ENCODE data around the gene SMAP2.

Gene SMAP2

DNA sequence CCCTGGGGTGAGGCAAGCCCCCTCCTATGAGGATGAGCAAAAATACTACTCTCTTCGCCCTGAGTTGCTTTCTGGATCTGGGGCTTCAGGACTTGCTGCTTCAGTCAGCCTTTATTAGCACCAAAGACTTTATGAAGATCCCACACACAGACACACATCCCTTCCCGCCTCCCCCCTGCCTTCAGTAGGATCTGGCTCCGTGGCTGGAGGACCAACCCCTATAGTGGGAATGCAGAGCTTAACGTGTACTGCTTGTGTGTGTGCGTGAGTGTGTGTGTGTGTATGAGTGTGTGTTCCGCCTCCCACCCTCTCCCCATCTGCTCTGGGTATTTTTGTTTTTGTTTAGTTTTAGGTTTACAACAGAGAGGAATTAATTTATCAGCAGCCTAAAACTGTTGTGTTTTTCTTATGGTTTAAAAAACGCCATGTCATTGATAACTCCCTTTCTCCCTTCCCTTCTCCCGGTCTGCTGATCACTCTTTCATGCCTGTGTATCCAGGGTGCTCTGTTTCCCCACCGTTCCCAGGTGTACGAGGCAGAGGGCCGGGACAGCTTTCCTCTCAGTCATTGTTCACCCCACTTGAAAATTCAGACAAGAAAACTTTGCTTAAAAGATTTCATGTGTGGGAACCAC, 49.2 kb downstream of the SMAP2 start:
- no peak for DNase-seq

- DNase-seq, result peak; percentile 85
Measured at GRCh38 chr1:40423264-40423642, 49.7 kb downstream of the SMAP2 start.

GRCh38 chr1:40423951-40424618, 50.6 kb downstream of the SMAP2 start:
- DNase-seq, result no peak

- DNase-seq, result peak; percentile 20
Measured at GRCh38 chr1:40425198-40425597, 51.7 kb downstream of the SMAP2 start.

DNA sequence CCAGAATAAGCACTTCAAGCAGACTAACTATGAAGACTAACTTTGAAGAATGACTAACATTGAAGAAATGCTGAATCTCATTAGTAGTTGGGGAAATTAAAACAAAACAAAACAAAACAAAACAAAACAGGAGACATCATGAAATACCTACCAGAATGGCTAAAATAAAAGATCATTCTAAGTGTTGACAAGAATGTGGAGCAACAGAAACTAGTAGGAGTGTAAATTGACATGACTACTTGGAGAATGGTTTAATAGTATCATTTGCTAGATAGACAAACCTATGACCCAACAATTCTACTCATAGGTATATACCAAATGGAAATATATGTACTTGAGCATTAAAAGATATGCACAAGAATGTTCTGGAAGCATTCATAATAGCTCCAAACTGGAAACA, 57.9 kb downstream of the SMAP2 start:
- no peak for DNase-seq

- no peak for DNase-seq
Measured at GRCh38 chr1:40432644-40433390, 59.3 kb downstream of the SMAP2 start.

DNA sequence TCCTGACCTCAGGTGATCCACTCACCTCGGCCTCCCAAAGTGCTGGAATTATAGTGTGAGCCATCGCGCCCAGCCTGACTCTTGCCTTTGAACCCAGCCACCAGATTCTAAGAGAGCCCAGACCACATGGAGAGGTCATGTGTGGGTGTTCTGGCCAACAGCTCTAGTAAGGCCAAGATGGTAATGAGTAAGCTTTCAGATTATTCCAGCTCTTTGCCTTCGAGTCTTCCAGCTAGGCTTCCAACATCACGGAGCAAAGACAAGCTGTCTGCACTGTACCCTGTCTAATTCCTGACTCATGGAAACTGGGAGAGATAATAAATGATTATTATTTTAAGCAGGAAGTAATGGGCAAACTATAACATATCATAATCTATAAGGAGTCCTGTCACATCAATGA, 61.9 kb downstream of the SMAP2 start:
- DNase-seq, result no peak

- no peak for DNase-seq
Measured at GRCh38 chr1:40435876-40436275, 62.3 kb downstream of the SMAP2 start.

DNA sequence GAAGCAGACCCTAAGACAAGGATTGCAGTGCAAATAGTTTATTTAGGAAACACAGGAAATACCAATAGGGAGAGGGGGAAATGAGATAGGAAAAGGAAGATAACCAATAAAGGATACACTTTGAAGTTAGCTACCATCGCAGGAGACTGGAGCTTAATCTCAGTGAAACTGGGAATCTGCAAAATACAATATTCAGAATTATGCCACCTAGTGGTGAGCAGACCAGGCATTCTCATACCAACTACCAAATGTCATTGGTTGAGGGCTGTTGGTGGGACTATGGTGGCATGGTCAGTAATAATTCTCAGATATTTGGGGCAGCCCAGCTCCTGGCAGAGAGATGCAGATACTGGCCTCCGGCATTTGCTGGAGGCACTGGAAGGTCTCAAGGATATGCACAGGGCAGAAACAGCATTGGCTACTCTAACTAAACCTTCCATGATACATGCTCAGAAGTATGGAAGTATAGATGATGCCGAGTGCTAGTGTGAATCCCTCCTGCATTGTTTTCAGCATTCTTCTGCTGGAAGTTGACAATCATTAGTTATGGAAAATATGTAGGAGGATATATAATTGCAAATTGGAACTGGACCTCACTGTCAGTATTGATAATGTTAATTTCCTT, 65.0 kb downstream of the SMAP2 start:
- peak; percentile 44 for DNase-seq

DNA sequence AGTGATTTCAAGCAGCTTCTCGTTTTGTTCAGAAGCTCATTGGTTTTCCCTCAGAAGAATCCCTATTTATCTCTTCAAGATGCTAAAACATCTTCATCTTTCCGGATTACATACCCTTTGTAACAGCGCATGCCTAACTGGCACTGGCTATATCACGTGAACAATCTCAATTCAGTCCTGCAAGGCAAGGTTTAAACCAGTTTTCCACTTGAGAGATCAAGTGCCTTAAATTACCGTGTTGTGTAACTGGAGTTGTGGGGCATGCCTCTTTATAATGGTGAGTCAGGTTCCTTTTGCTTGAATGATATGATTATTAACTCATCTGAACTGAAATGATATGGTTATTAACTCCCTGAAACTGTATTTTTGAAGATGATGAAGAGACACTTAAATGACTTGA, 65.7 kb downstream of the SMAP2 start:
- no peak for DNase-seq

DNA sequence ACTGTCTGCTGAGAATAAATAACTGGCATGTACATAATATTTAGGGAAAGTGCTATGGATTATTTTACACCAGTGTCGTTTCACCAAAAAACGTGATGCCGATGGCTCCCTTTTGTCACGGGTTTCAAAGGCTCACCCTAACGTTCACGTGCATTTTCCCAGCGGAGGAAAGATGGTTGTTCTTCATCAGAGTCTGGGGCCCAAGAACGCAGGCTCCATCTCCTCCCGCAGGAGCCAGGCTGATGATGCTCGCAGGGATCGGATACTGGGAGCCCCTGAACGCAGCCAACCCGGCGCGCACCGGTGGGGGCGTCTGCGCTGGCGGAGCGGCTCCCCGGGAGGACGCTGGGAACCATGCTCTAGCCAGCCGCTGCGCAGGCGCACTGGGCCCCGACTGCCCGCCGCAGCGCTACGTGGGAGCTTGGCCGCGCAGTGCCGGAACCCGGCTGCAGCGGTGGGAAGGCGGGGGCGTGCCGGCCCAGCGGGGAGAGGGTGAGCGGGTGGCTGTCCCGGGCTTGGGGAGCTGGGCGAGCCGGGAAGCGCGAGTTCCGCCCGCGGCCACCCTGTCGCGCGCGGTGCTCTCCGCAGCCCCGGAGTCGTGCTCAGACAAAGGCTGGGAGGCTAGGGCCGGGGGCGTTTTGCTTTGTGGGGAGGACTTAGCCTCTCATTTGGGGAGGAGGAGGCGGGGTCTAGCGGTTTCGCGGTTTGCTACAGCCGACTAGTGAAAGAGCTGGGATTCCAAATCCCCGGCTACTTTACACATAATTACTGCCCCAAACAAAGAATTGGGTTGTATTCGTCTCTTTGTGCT, 76.4 kb downstream of the SMAP2 start, which contains the start of gene ZFP69B:
ZFP69B (plus strand) TSS at position 793 of the 811 bp plus-strand sequence. CDS start 486 bp downstream, outside the sequence.
- peak; percentile 86 for DNase-seq

- peak; percentile 63 for DNase-seq
Measured at GRCh38 chr1:40450495-40451237, 77.1 kb downstream of the SMAP2 start.

DNA sequence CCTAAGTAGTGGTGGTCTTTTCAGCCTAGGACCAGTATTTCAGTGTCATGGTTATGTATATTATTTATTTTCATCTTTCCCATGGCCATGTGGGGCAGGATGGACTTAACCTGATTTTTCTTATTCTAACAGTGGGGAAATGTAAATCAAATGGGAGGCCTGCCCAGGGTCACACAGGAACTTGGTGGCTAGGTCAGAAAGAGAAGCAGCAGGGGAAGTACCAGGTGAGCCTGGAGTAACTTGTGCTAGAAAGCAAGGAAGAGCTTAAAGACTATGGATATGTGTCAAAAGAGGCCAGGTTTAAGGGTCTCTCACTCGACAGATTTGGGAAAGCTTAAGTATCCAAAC, 77.7 kb downstream of the SMAP2 start:
- no peak for DNase-seq

DNA sequence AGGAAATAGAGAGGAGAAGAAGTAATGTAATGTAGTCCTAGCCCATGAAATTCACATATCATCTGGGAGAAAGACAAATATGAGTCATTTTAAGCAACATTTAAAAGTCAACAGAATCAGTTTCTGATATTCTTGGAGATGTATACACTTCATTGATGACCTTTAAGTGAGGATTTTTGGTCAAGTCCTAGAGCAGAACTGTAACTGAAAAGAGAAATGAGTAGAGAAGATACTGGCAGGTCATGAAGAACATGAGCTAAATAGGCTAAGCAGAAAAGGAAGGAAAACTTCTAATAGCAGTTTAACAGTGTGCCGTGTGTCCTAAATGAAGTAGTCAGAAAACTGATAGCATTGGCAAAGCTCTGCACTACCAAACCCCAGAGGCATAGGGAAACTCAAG, 81.3 kb downstream of the SMAP2 start:
- DNase-seq, result no peak

GRCh38 chr1:40462956-40463590, 89.5 kb downstream of the SMAP2 start:
- no peak for DNase-seq

DNA sequence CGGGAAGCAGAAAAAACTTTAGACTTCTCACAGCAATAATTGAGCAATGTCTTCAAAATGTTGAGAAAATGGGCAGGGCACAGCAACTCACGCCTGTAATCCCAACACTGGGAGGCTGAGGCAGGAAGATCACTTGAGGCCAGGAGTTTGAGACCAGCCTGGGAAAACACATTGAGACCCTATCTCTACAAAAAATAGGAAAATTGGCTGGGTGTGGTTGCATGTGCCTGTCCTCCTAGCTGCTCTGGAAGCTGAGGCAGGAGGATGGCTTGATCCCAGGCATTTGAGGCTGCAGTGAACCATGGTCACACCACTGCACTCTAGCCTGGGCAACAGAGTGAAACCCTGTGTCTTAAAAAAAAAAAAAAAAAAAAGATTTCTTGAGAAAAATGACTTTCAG, 95.8 kb downstream of the SMAP2 start:
- DNase-seq, result no peak
